Transverse colon (tissue), 4 donors: ENCODE measurements around the gene PCED1A.

ENCODE experiments used
- CTCF ChIP-seq, 5 experiments: fragments of 200-600 bp in 3 of 5; fragments of 450-650 bp in 2 of 5; sonication (generic) in 3 of 5; IDR thresholded peaks; 1 replicate in 2 of 5; 2 replicates in 3 of 5; pipeline ENCODE4 v1.5.1; 2016 to 2017; ENCODE audit warnings: antibody characterized with exemption in 5 of 5, inconsistent platforms in 3 of 5, mild to moderate bottlenecking in 2 of 5, moderate library complexity in 1 of 5
- EP300 ChIP-seq: sonication (generic); formaldehyde crosslinking; IDR thresholded peaks from one replicate; pipeline ENCODE4 v1.6.1; 2017; ENCODE audit warnings: antibody characterized with exemption, low read depth
- POLR2A ChIP-seq: fragments of 450-650 bp; IDR thresholded peaks from one replicate; pipeline ENCODE4 v1.6.1; 2016; ENCODE audit warnings: antibody characterized with exemption, mild to moderate bottlenecking, moderate library complexity
- POLR2AphosphoS5 ChIP-seq, 3 donors: sonication (generic); formaldehyde crosslinking; IDR thresholded peaks; one replicate each; pipeline ENCODE4 v1.6.1; 2016; ENCODE audit warnings: antibody characterized with exemption in 3 of 3

GRCh38 chr20:2871661-2872458, 31.4 kb upstream of the PCED1A start:
- TF ChIP-seq CTCF (IDR thresholded peaks at IDR 0.05), result no peak
- no peak for TF ChIP-seq POLR2A
- no peak for TF ChIP-seq POLR2AphosphoS5 (IDR thresholded peaks at IDR 0.05)
- no peak for TF ChIP-seq EP300
